WTC11 (cell line): ENCODE results near the gene TSHZ1. TPM values are rescaled to one million over a fixed set of nuclear protein-coding genes. Genes with fewer than 3 reads are reported as not detected.

Source experiments
- ATAC-seq: fragments of 200-7000 bp; cut with Tn5 transposase; 2 replicates; pipeline ENCODE4 v1.10.0; 2021; ENCODE audit warnings: mild to moderate bottlenecking, moderate library complexity
- CTCF ChIA-PET: fragments of 300-600 bp; sonication (Branson Sonifier 250); formaldehyde crosslinking; loops from one replicate; lab custom pipeline; 2021; ENCODE audit warnings: antibody characterized with exemption; lab: Charles Lee
- POLR2A ChIA-PET: fragments of 350-600 bp; sonication (Branson Sonifier 250); formaldehyde crosslinking; loops from one replicate; lab custom pipeline; 2021; ENCODE audit warnings: antibody characterized with exemption; lab: Charles Lee
- DNase-seq: peaks from one replicate; pipeline ENCODE4 v3.0.0; 2021; ENCODE audit warnings: low spot score
- H3K27ac Mint-ChIP-seq: 2 replicates; pipeline ENCODE4 v1.8.0; 2021; ENCODE audit warnings: mixed read lengths
- H3K27me3 Mint-ChIP-seq: 2 replicates; pipeline ENCODE4 v1.8.0; 2021; ENCODE audit warnings: low read depth, mild to moderate bottlenecking, moderate library complexity, mixed read lengths
- H3K36me3 Mint-ChIP-seq: 2 replicates; pipeline ENCODE4 v1.8.0; 2021; ENCODE audit warnings: mixed read lengths
- H3K4me1 Mint-ChIP-seq: 2 replicates; pipeline ENCODE4 v1.8.0; 2022; ENCODE audit warnings: mixed read lengths
- H3K4me3 Mint-ChIP-seq: 2 replicates; pipeline ENCODE4 v1.8.0; 2021; ENCODE audit warnings: mild to moderate bottlenecking, moderate library complexity, mixed read lengths
- H3K9me3 Mint-ChIP-seq: 2 replicates; pipeline ENCODE4 v1.8.0; 2021; ENCODE audit warnings: mixed read lengths
- CBFB ChIP-seq: sonication (generic); formaldehyde crosslinking; IDR thresholded peaks from 2 replicates; pipeline ENCODE4 v1.8.1; 2022; ENCODE audit warnings: mild to moderate bottlenecking, low read depth, missing genetic modification reagents
- CDX4 ChIP-seq: fragments of 250-450 bp; sonication (Bioruptor Pico); IDR thresholded peaks from 2 replicates; pipeline ENCODE4 v1.9.0; 2021; ENCODE audit warnings: moderate library complexity, mild to moderate bottlenecking, inconsistent platforms, borderline replicate concordance
- CREB1 ChIP-seq: sonication (generic); formaldehyde crosslinking; IDR thresholded peaks from 2 replicates; pipeline ENCODE4 v1.8.0; 2023; ENCODE audit warnings: mild to moderate bottlenecking, missing genetic modification reagents
- CREM ChIP-seq: sonication (generic); formaldehyde crosslinking; IDR thresholded peaks from 2 replicates; pipeline ENCODE4 v1.8.1; 2022; ENCODE audit warnings: mild to moderate bottlenecking, missing genetic modification reagents, moderate library complexity
- EMX1 ChIP-seq: fragments of 250-450 bp; sonication (Bioruptor Pico); IDR thresholded peaks from 2 replicates; pipeline ENCODE4 v1.8.0; 2021; ENCODE audit warnings: mild to moderate bottlenecking
- KAT7 ChIP-seq: sonication (generic); formaldehyde crosslinking; IDR thresholded peaks from 2 replicates; pipeline ENCODE4 v1.8.1; 2023; ENCODE audit warnings: missing genetic modification reagents, mild to moderate bottlenecking, borderline replicate concordance
- NFYB ChIP-seq: sonication (generic); formaldehyde crosslinking; conservative IDR thresholded peaks from 2 replicates; pipeline ENCODE4 v1.8.0; 2022; ENCODE audit warnings: low read depth, missing genetic modification reagents
- RELA ChIP-seq: sonication (generic); formaldehyde crosslinking; IDR thresholded peaks from 2 replicates; pipeline ENCODE4 v1.8.1; 2022; ENCODE audit warnings: missing genetic modification reagents, mild to moderate bottlenecking, borderline replicate concordance
- RORB ChIP-seq: fragments of 250-450 bp; sonication (Bioruptor Pico); IDR thresholded peaks from 2 replicates; pipeline ENCODE4 v1.9.0; 2021; ENCODE audit warnings: mild to moderate bottlenecking
- SOX15 ChIP-seq: fragments of 250-450 bp; sonication (Bioruptor Pico); IDR thresholded peaks from 2 replicates; pipeline ENCODE4 v1.9.0; 2021; ENCODE audit warnings: mild to moderate bottlenecking
- ZBTB21 ChIP-seq: sonication (generic); formaldehyde crosslinking; IDR thresholded peaks from 2 replicates; pipeline ENCODE4 v1.8.1; 2023; ENCODE audit warnings: mild to moderate bottlenecking, missing genetic modification reagents, borderline replicate concordance
- ZNF219 ChIP-seq: sonication (generic); formaldehyde crosslinking; IDR thresholded peaks from 2 replicates; pipeline ENCODE4 v1.8.0; 2023; ENCODE audit warnings: missing genetic modification reagents, mild to moderate bottlenecking, borderline replicate concordance
- ZNF416 ChIP-seq: fragments of 250-450 bp; sonication (Bioruptor Pico); IDR thresholded peaks from 2 replicates; pipeline ENCODE4 v1.9.0; 2021; ENCODE audit warnings: mild to moderate bottlenecking, inconsistent platforms
- ZNF671 ChIP-seq: fragments of 250-450 bp; sonication (Bioruptor Pico); IDR thresholded peaks from 2 replicates; pipeline ENCODE4 v1.8.0; 2021; ENCODE audit warnings: mild to moderate bottlenecking
- ZSCAN18 ChIP-seq: fragments of 250-450 bp; sonication (Bioruptor Pico); IDR thresholded peaks from 2 replicates; pipeline ENCODE4 v2.1.2; 2022; ENCODE audit warnings: mild to moderate bottlenecking, moderate library complexity
- total RNA-seq: library from RNA; stranded (reverse); gene quantifications from 3 replicates; pipeline ENCODE4 v1.2.3, GENCODE V29; 2021
- TF ChIP-seq, protein P1 (sequence below): sonication (generic); formaldehyde crosslinking; IDR thresholded peaks from 2 replicates; pipeline ENCODE4 v1.8.1; 2022; ENCODE audit warnings: missing genetic modification reagents, borderline replicate concordance
- TF ChIP-seq, protein P2 (sequence below): fragments of 250-450 bp; sonication (Bioruptor Pico); IDR thresholded peaks from 2 replicates; pipeline ENCODE4 v1.8.0; 2021; ENCODE audit warnings: mild to moderate bottlenecking
- TF ChIP-seq, protein P3 (sequence below): sonication (generic); formaldehyde crosslinking; conservative IDR thresholded peaks from 2 replicates; pipeline ENCODE4 v1.8.1; 2022; ENCODE audit warnings: mild to moderate bottlenecking, missing genetic modification reagents

The TSHZ1 gene
- total RNA-seq, 1 experiment from 2014 or later, result 2.9 TPM

DNA sequence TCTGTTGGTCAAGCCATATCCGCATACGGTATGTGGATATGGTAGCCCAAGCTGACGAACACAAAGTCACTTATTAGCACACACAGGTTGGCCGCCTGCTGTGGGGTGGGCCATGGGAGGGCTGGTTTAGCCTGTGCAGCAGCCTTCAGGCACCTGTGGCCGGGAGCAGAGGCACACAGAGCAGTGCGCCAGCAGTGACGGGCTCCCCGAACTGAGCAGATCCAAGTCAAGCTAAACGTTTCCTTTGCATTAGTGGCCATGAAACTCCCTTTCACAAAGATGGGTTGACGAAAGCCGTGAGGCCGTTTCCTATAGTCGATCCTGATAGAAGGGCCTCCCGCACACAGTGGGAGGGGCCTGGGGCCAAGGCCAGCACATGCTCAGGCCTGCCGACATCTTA is 72.1 kb downstream of the TSHZ1 start:
- no peaks in the 10 kb centered on the region for H3K4me1 Mint-ChIP-seq
- ATAC-seq (no peak), DNase-seq (no peak)
- ChIA-PET POLR2A (no interaction called here), CTCF (no interaction called here)
- no peaks in the 10 kb centered on the region for H3K27me3 Mint-ChIP-seq
- 0 out of 2 replicates have a peak, but pooled peaks cover 2% of the 10 kb centered on the region for H3K36me3 Mint-ChIP-seq
- H3K27ac Mint-ChIP-seq, result no peak overlapping the region
- H3K4me3 Mint-ChIP-seq, result no peak overlapping the region
- TF ChIP-seq ZNF416 (CRISPR knock-in tag), result no peak
- TF ChIP-seq, protein P1, sequence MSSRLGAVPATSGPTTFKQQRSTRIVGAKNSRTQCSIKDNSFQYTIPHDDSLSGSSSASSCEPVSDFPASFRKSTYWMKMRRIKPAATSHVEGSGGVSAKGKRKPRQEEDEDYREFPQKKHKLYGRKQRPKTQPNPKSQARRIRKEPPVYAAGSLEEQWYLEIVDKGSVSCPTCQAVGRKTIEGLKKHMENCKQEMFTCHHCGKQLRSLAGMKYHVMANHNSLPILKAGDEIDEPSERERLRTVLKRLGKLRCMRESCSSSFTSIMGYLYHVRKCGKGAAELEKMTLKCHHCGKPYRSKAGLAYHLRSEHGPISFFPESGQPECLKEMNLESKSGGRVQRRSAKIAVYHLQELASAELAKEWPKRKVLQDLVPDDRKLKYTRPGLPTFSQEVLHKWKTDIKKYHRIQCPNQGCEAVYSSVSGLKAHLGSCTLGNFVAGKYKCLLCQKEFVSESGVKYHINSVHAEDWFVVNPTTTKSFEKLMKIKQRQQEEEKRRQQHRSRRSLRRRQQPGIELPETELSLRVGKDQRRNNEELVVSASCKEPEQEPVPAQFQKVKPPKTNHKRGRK (CRISPR knock-in tag), result no peak
- no peak for TF ChIP-seq RORB
- TF ChIP-seq CREM (CRISPR knock-in tag), result no peak
- no peak for TF ChIP-seq CREB1 (CRISPR knock-in tag)
- TF ChIP-seq ZBTB21 (CRISPR knock-in tag), result no peak
- no peak for TF ChIP-seq CDX4 (CRISPR knock-in tag)
- TF ChIP-seq ZSCAN18, result no peak
- H3K9me3 Mint-ChIP-seq, result no peaks in the 10 kb centered on the region

DNA sequence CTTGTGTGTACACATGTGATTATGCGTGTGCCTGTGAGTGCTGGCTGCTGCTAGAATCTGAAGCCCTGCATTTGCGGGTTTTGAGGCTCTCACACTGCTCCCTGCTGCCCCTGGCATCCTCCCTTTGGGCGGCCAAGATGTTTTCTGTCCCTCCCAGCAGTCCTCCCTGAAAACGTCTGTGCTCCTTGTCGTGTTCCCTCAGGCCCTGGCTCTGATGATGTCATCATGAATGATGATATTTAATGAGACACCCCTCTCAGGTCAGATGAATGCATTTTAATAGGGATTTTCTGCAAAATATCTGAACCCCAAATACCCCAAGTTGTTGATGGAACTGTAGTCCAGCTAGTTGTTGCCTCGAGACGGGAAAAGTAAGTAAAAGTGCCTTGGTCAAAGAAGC is 73.1 kb downstream of the TSHZ1 start:
- POLR2A ChIA-PET, result no interaction called here
- TF ChIP-seq NFYB (CRISPR knock-in tag) (no peak), ZNF671 (CRISPR knock-in tag) (no peak), CBFB (no peak), SOX15 (CRISPR knock-in tag) (no peak), RELA (CRISPR knock-in tag) (no peak), KAT7 (CRISPR knock-in tag) (no peak), ZBTB21 (CRISPR knock-in tag) (no peak), ZNF219 (no peak), EMX1 (no peak)
- TF ChIP-seq, protein P2, sequence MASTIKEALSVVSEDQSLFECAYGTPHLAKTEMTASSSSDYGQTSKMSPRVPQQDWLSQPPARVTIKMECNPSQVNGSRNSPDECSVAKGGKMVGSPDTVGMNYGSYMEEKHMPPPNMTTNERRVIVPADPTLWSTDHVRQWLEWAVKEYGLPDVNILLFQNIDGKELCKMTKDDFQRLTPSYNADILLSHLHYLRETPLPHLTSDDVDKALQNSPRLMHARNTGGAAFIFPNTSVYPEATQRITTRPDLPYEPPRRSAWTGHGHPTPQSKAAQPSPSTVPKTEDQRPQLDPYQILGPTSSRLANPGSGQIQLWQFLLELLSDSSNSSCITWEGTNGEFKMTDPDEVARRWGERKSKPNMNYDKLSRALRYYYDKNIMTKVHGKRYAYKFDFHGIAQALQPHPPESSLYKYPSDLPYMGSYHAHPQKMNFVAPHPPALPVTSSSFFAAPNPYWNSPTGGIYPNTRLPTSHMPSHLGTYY, result no peak
- TF ChIP-seq, protein P3, sequence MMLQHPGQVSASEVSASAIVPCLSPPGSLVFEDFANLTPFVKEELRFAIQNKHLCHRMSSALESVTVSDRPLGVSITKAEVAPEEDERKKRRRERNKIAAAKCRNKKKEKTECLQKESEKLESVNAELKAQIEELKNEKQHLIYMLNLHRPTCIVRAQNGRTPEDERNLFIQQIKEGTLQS, result no peak
- TF ChIP-seq, all 79 proteins: peak for 0
- no peaks in the 10 kb centered on the region for H3K27me3 Mint-ChIP-seq
- CTCF ChIA-PET, result no interaction called here
- no peak overlapping the region for H3K4me3 Mint-ChIP-seq
- DNase-seq (no peak), ATAC-seq (no peak)
- 0 out of 2 replicates have a peak, but pooled peaks cover 2% of the 10 kb centered on the region for H3K36me3 Mint-ChIP-seq
- peaks cover 2% of the 10 kb centered on the region; the same call in 1 of the 2 replicates for H3K4me1 Mint-ChIP-seq
- H3K27ac Mint-ChIP-seq, result no peak overlapping the region
- no peaks in the 10 kb centered on the region for H3K9me3 Mint-ChIP-seq

DNA sequence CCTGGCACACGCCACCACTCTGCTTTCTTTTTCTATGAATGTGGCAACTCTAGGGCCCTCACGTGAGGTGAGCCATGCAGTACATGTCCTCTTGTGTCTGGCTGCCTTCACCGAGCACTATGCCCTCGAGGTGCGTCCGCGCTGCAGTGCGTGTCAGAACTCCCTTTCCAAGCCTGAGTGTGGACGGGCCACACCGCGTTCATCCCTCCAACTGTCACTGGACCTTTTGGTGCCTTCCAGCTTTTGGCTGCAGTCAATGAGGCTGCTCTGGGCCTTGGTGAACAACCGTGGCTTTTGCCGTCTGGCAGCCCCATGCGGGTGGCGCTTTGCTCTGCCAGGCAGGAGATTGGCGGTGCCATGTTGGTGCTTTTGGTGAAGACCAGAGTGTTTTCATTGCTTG is 74.0 kb downstream of the TSHZ1 start:
- Mint-ChIP-seq H3K36me3 (0 out of 2 replicates have a peak, but pooled peaks cover 2% of the 10 kb centered on the region), H3K27ac (no peak overlapping the region), H3K4me3 (no peak overlapping the region), H3K27me3 (no peaks in the 10 kb centered on the region), H3K9me3 (no peaks in the 10 kb centered on the region), H3K4me1 (peaks cover 3% of the 10 kb centered on the region; the same call in 1 of the 2 replicates)
- DNase-seq (no peak), ATAC-seq (no peak)
- TF ChIP-seq, protein P3, result no peak
- ChIA-PET CTCF (no interaction called here), POLR2A (no interaction called here)
